HG03280 (cell line): Measurements from ENCODE around the gene LCA5L.
"Not testable (repeated sequence)": the region's sequence is repeated elsewhere in the genome, so short reads cannot be mapped to it uniquely, and the experiment has no call there.

Experiments used
- ATAC-seq: cut with Tn5 transposase; IDR thresholded peaks from one replicate; pipeline ENCODE4 v1.9.1; 2021; ENCODE audit warnings: mild to moderate bottlenecking, moderate library complexity; ENCODE audit not compliant: unreplicated experiment

Gene LCA5L

GRCh38 chr21:39452207-39452969 is 6.8 kb upstream of the LCA5L start:
- ATAC-seq: no peak

- no peak for ATAC-seq
These were observed 6.0 kb upstream of the LCA5L start, which contains the start of gene SH3BGR for GRCh38 chr21:39451332-39452206. SH3BGR (plus strand) TSS chr21:39451970; CDS start chr21:39452097, 127 bp downstream.

GRCh38 chr21:39447264-39447663 is 1.7 kb upstream of the LCA5L start:
- no peak for ATAC-seq

- ATAC-seq: no peak
These were observed 977 bp downstream of the LCA5L start for GRCh38 chr21:39444421-39445180.

GRCh38 chr21:39441502-39442475 is 3.8 kb downstream of the LCA5L start:
- no peak for ATAC-seq

- ATAC-seq: no peak
These were observed 6.3 kb downstream of the LCA5L start for GRCh38 chr21:39439232-39439631.

GRCh38 chr21:39434950-39435349 is 10.6 kb downstream of the LCA5L start:
- ATAC-seq: no peak

- no peak for ATAC-seq
These were observed 14.6 kb downstream of the LCA5L start for GRCh38 chr21:39430954-39431353.

- no peak for ATAC-seq
These were observed 15.1 kb downstream of the LCA5L start for GRCh38 chr21:39430457-39430856.

- no peak for ATAC-seq
These were observed 15.6 kb downstream of the LCA5L start for GRCh38 chr21:39430016-39430415.

GRCh38 chr21:39429445-39429844 is 16.1 kb downstream of the LCA5L start:
- ATAC-seq: no peak

- ATAC-seq: no peak
These were observed 22.9 kb downstream of the LCA5L start for GRCh38 chr21:39422527-39423241.

GRCh38 chr21:39419204-39419603 is 26.4 kb downstream of the LCA5L start:
- not testable (repeated sequence) for ATAC-seq

- ATAC-seq: no peak
These were observed 39.5 kb downstream of the LCA5L start for GRCh38 chr21:39406065-39406464.

GRCh38 chr21:39400173-39400572 is 45.4 kb downstream of the LCA5L start:
- ATAC-seq: no peak

GRCh38 chr21:39397646-39398385 is 47.8 kb downstream of the LCA5L start:
- no peak for ATAC-seq

- ATAC-seq: no peak
These were observed 52.6 kb downstream of the LCA5L start for GRCh38 chr21:39392981-39393380.

GRCh38 chr21:39390212-39390765 is 55.3 kb downstream of the LCA5L start:
- no peak for ATAC-seq
